Measurements from ENCODE around the gene VCAM1.

DNA sequence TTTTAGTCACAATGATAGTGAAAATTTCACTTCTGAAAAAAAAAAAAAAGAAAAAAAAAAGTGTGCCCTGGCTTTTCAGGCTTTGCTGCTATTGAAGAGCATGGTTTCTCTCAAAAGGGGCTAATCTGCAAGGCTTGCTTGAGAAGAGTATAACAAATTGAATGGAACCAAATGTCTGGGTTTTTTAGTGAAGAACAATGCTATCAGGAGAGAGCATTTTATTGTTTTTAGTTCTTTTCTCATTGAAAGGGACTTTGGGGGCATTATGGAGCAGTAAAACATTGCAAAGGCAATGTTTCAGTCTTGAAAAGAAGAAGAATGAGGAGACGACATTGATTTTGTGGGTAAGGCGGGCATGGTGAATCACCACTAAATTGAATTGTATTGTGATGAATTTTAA lies 28.2 kb downstream of the VCAM1 start:
- TF ChIP-seq, protein P1, sequence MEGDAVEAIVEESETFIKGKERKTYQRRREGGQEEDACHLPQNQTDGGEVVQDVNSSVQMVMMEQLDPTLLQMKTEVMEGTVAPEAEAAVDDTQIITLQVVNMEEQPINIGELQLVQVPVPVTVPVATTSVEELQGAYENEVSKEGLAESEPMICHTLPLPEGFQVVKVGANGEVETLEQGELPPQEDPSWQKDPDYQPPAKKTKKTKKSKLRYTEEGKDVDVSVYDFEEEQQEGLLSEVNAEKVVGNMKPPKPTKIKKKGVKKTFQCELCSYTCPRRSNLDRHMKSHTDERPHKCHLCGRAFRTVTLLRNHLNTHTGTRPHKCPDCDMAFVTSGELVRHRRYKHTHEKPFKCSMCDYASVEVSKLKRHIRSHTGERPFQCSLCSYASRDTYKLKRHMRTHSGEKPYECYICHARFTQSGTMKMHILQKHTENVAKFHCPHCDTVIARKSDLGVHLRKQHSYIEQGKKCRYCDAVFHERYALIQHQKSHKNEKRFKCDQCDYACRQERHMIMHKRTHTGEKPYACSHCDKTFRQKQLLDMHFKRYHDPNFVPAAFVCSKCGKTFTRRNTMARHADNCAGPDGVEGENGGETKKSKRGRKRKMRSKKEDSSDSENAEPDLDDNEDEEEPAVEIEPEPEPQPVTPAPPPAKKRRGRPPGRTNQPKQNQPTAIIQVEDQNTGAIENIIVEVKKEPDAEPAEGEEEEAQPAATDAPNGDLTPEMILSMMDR (IDR thresholded peaks at IDR 0.05; ENCODE audit: poor library complexity, severe bottlenecking) = no peak
- TF ChIP-seq EZH2 (IDR thresholded peaks at IDR 0.05; ENCODE audit: borderline replicate concordance, insufficient read depth, low read length, poor library complexity, severe bottlenecking) (no peak), POLR2AphosphoS5 (IDR thresholded peaks at IDR 0.05) (no peak)

Measured in neural cell (in vitro differentiated cells).